ENCODE measurements around the gene TTI1.

GRCh38 chr20:38001981-38002380, 31.3 kb downstream of the TTI1 start:
- TF ChIP-seq POLR2A (IDR thresholded peaks at IDR 0.05) (no peak), CTCF (IDR thresholded peaks at IDR 0.05) (no peak), POLR2AphosphoS5 (IDR thresholded peaks at IDR 0.05) (no peak)

Measured in prostate gland (tissue), 2 donors.